Neural progenitor cell (in vitro differentiated cells): Measurements from ENCODE around the gene WNT9A. TPM values are rescaled to one million over a fixed set of nuclear protein-coding genes. Genes with fewer than 3 reads are reported as not detected.
A peak's percentile ranks its signal among the peaks of the same experiment; 100 is the strongest.
"Not testable (repeated sequence)": the region's sequence is repeated elsewhere in the genome, so short reads cannot be mapped to it uniquely, and the experiment has no call there.

Source experiments
- DNase-seq: peaks from one replicate; pipeline ENCODE4 v3.0.0-alpha.2; 2016; ENCODE audit warnings: low spot score
- H2AFZ ChIP-seq: fragments of 200-600 bp; sonication (generic); replicated peaks from 2 replicates; pipeline ENCODE4 v1.6.1; 2016; ENCODE audit warnings: antibody characterized with exemption
- H3F3A ChIP-seq: fragments of 200-600 bp; sonication (generic); 2 replicates; pipeline ENCODE4 v1.6.1; 2016; ENCODE audit warnings: antibody characterized with exemption, low read depth
- H3K27ac ChIP-seq: fragments of 200-600 bp; sonication (generic); 2 replicates; pipeline ENCODE4 v1.5.1; 2016; ENCODE audit warnings: mild to moderate bottlenecking
- H3K27me3 ChIP-seq: fragments of 200-600 bp; sonication (generic); 2 replicates; pipeline ENCODE4 v1.6.1; 2016; ENCODE audit warnings: mild to moderate bottlenecking, moderate library complexity
- H3K36me3 ChIP-seq: fragments of 200-600 bp; sonication (generic); 2 replicates; pipeline ENCODE4 v1.5.1; 2016
- H3K4me1 ChIP-seq: fragments of 200-600 bp; sonication (generic); 2 replicates; pipeline ENCODE4 v1.6.1; 2016; ENCODE audit warnings: mixed run types
- H3K4me2 ChIP-seq: fragments of 200-600 bp; sonication (generic); 2 replicates; pipeline ENCODE4 v1.6.1; 2016
- H3K4me3 ChIP-seq: fragments of 200-600 bp; sonication (generic); 2 replicates; pipeline ENCODE4 v1.5.1; 2016
- H3K79me2 ChIP-seq: fragments of 200-600 bp; sonication (generic); 2 replicates; pipeline ENCODE4 v1.6.1; 2016; ENCODE audit warnings: low read depth
- H3K9ac ChIP-seq: fragments of 200-600 bp; sonication (generic); 2 replicates; pipeline ENCODE4 v1.6.1; 2016
- H3K9me3 ChIP-seq: fragments of 200-600 bp; sonication (generic); 2 replicates; pipeline ENCODE4 v1.5.1; 2016; ENCODE audit warnings: low read depth
- H4K20me1 ChIP-seq: fragments of 200-600 bp; sonication (generic); 2 replicates; pipeline ENCODE4 v1.6.1; 2016; ENCODE audit warnings: low read depth
- H3K27ac Mint-ChIP-seq: 3 replicates; pipeline ENCODE4 v1.8.0; 2021; ENCODE audit warnings: mixed read lengths
- H3K27me3 Mint-ChIP-seq: 2 replicates; pipeline ENCODE4 v1.8.0; 2022; ENCODE audit warnings: low read depth, mild to moderate bottlenecking, inconsistent platforms, moderate library complexity, mixed read lengths; ENCODE audit not compliant: insufficient read depth
- H3K36me3 Mint-ChIP-seq: 3 replicates; pipeline ENCODE4 v1.8.0; 2021; ENCODE audit warnings: mixed read lengths
- H3K4me1 Mint-ChIP-seq: 3 replicates; pipeline ENCODE4 v1.8.0; 2021; ENCODE audit warnings: mixed read lengths
- H3K4me3 Mint-ChIP-seq: 3 replicates; pipeline ENCODE4 v1.8.0; 2021; ENCODE audit warnings: mild to moderate bottlenecking, moderate library complexity, mixed read lengths
- H3K9me3 Mint-ChIP-seq: 3 replicates; pipeline ENCODE4 v1.8.0; 2020; ENCODE audit warnings: mixed read lengths
- EZH2 ChIP-seq: fragments of 200-600 bp; sonication (generic); IDR thresholded peaks from 2 replicates; pipeline ENCODE4 v1.6.1; 2017; ENCODE audit warnings: antibody characterized with exemption, mild to moderate bottlenecking, moderate library complexity
- EZH2phosphoT487 ChIP-seq: fragments of 200-600 bp; sonication (generic); IDR thresholded peaks from 2 replicates; pipeline ENCODE4 v1.6.1; 2017; ENCODE audit warnings: antibody characterized with exemption
- total RNA-seq: library from RNA; depleted of rRNA; stranded (reverse); fragments of >200 nt; gene quantifications from 2 replicates; pipeline ENCODE4 v1.2.3, GENCODE V29; 2015; ENCODE audit warnings: low replicate concordance
- TF ChIP-seq, protein P1 (sequence below): fragments of 200-600 bp; sonication (generic); IDR thresholded peaks from 2 replicates; pipeline ENCODE4 v1.5.1; 2017; ENCODE audit warnings: antibody characterized with exemption, mild to moderate bottlenecking

The WNT9A gene
- total RNA-seq, 1 donor from 2014 or later, result 1.4 TPM

DNA sequence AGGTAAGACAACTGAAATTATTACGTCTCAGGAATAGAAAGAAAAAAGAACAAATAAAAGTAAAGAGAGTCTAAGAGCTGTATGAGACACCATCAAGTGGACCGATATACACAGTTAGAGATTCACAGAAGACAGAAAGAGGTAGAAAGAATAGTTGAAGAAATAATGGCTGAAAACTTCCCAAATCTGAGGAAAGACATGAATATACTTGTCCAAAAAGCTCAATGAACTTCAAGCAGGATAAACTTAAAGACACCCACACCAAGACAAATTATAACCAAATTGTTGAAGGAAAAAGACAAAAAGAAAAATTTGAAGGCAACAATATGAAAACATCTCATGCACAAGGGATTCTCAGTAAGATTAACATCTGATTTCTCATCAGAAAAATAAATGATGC, 39.4 kb upstream of the WNT9A start:
- no peaks in the 10 kb centered on the region for H3K4me1 Mint-ChIP-seq
- Histone ChIP-seq H3K79me2 (no peaks in the 10 kb centered on the region), H3K27me3 (peaks cover 67% of the 10 kb centered on the region), H3K9me3 (peaks cover 5% of the 10 kb centered on the region), H3K4me3 (no peak overlapping the region), H3K4me2 (no peak overlapping the region), H3K27ac (no peak overlapping the region), H3K36me3 (no peaks in the 10 kb centered on the region), H3F3A (no peaks in the 10 kb centered on the region), H2AFZ (no peak overlapping the region), H3K4me1 (no peaks in the 10 kb centered on the region), H3K9ac (no peak overlapping the region), H4K20me1 (no peaks in the 10 kb centered on the region)
- no peaks in the 10 kb centered on the region for H3K36me3 Mint-ChIP-seq
- H3K9me3 Mint-ChIP-seq, result peaks cover 25% of the 10 kb centered on the region
- TF ChIP-seq EZH2phosphoT487, result no peak
- no peak for TF ChIP-seq EZH2
- TF ChIP-seq, protein P1, sequence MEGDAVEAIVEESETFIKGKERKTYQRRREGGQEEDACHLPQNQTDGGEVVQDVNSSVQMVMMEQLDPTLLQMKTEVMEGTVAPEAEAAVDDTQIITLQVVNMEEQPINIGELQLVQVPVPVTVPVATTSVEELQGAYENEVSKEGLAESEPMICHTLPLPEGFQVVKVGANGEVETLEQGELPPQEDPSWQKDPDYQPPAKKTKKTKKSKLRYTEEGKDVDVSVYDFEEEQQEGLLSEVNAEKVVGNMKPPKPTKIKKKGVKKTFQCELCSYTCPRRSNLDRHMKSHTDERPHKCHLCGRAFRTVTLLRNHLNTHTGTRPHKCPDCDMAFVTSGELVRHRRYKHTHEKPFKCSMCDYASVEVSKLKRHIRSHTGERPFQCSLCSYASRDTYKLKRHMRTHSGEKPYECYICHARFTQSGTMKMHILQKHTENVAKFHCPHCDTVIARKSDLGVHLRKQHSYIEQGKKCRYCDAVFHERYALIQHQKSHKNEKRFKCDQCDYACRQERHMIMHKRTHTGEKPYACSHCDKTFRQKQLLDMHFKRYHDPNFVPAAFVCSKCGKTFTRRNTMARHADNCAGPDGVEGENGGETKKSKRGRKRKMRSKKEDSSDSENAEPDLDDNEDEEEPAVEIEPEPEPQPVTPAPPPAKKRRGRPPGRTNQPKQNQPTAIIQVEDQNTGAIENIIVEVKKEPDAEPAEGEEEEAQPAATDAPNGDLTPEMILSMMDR, result no peak
- no peak overlapping the region for H3K4me3 Mint-ChIP-seq
- no peak overlapping the region for H3K27ac Mint-ChIP-seq
- DNase-seq, result no peak
- H3K27me3 Mint-ChIP-seq, result peaks cover 4% of the 10 kb centered on the region

DNA sequence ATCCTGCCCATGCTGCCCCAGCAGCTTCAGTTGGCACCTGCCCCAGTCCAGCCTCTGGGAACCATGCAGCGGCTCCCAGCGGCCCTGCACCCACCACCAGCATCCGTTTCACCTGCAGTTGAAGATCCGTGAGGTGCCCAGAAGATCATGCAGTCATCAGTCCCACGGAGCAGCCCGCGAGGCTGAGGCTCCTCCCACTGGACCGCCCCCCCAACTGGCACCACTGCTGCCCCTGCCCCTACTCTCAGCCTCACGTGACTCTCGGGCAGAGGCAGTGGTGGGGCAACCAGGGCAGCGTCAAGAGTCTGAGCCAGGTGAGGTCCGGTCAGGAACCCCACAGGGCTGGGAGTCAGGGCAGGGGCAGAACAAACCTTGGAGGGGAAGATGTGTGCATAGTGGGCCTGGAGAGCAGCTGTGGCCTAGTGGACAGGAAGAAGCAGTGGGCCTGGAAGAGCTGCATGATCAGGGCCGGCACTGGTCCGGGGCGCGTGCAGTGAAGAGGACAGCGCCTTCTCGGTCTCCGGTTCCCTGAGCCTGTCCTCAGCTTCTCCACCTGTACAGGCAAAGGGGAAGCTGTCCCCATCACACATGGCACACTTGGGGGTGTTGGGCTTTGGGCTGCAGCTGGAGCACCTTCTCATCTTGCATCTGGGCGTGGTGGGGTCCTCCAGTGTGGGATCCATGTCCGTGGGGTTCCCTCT, 28.0 kb upstream of the WNT9A start:
- H3K4me3 Mint-ChIP-seq, H3K4me3 ChIP-seq, H3K4me1 ChIP-seq, H3K27ac ChIP-seq, H2AFZ ChIP-seq, H3K27me3 ChIP-seq, H3F3A ChIP-seq, DNase-seq, H3K9me3 Mint-ChIP-seq, H3K27me3 Mint-ChIP-seq, H4K20me1 ChIP-seq, H3K9me3 ChIP-seq, H3K9ac ChIP-seq, H3K36me3 Mint-ChIP-seq, H3K27ac Mint-ChIP-seq, H3K4me1 Mint-ChIP-seq, H3K4me2 ChIP-seq, H3K36me3 ChIP-seq, H3K79me2 ChIP-seq: not testable (repeated sequence)

DNA sequence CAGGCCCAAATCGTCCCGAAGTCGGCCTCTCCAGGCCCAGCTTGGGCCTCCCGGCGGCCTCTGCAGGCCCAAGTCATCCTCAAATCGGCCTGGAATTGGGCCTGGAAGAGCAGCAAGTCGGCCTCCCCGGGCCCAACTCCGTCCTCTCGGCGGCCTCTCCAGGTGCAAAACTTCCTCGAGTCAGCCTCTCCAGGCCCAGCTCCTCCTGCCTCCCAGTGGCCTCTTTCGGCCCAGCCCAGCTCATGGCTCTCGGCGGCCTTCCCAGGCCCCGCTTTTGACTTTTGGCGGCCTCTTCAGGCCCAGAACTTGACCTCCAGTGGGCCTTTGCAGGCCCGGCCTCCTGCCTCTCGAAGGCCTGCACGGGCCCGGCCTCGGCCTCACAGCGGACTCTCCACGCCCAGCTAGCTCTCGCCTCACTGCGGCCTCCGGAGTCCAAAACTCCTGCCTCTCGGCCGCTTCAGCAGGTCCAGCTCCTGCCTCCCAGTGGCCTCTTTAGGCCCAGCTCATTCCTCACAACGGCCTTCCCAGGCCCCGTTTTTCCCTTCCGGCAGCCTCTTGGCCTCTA, 26.1 kb upstream of the WNT9A start:
- H3K27me3 Mint-ChIP-seq, H3K36me3 ChIP-seq, H3F3A ChIP-seq, H2AFZ ChIP-seq, H3K27me3 ChIP-seq, H3K4me3 ChIP-seq, H3K9me3 Mint-ChIP-seq, H3K4me1 Mint-ChIP-seq, H3K9me3 ChIP-seq, H3K4me2 ChIP-seq, H3K27ac ChIP-seq, H3K9ac ChIP-seq, H3K36me3 Mint-ChIP-seq, H3K79me2 ChIP-seq, H3K4me1 ChIP-seq, H3K27ac Mint-ChIP-seq, H3K4me3 Mint-ChIP-seq, DNase-seq, H4K20me1 ChIP-seq: not testable (repeated sequence)

DNA sequence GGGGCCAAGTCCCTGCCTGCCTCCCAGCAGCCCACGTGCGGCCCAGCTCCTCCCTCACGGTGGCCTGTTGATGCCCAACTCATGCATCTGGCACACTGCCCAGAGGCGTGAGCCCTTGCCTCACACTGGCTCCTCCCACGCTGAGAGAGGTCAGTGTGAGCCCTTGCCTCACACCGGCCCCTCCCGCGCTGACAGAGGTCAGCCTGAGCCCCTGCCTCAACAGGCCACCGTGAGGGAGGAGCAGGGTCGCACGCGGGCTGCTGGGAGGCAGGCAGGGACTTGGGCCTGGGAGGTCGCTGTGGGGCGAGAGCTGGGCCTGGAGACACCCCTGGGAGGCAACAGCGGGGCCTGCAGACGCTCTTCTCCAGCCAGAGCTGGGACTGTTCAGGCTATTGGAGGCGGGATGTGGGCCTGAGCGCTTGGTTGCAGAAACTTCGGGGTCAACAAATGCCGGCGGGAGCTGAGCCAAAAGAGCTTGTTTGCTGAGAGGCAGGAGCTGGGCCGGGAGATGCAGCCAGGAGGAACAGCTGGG, 25.2 kb upstream of the WNT9A start:
- not testable (repeated sequence) for H3K36me3 ChIP-seq, DNase-seq, H3K27me3 Mint-ChIP-seq, H3K9me3 ChIP-seq, H2AFZ ChIP-seq, H3K27me3 ChIP-seq, H3K9ac ChIP-seq, H3K27ac Mint-ChIP-seq, H3K9me3 Mint-ChIP-seq, H3K4me2 ChIP-seq, H4K20me1 ChIP-seq, H3K4me3 Mint-ChIP-seq, H3K79me2 ChIP-seq, H3K4me1 Mint-ChIP-seq, H3K36me3 Mint-ChIP-seq, H3K4me1 ChIP-seq, H3K27ac ChIP-seq, H3K4me3 ChIP-seq, H3F3A ChIP-seq

DNA sequence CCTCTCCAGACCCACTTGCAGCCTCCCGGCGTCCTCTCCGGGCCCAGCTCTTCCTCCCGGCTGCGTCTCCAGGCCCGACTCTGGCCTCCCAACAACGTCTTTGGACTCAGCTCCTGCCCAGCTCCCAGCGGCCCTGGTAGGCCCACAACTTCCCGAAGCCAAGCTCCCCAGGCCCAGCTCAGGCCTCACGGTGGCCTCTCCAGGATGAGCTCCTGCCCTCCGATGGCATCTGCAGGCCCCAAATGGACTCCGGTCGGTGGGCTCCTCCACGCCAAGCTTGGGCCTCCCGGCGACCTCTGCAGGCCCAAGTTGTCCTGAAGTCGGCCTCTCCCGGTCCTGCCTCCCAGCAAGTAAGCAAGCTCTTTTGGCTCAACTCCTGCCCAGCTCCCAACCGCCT, 24.5 kb upstream of the WNT9A start:
- not testable (repeated sequence) for H3K4me3 ChIP-seq, H3K27ac ChIP-seq, H3K27me3 Mint-ChIP-seq, DNase-seq, H4K20me1 ChIP-seq, H3K4me1 ChIP-seq, H3F3A ChIP-seq, H3K9ac ChIP-seq, H3K36me3 ChIP-seq, H3K27ac Mint-ChIP-seq, H3K4me2 ChIP-seq, H3K27me3 ChIP-seq, H3K9me3 ChIP-seq, H3K4me1 Mint-ChIP-seq, H2AFZ ChIP-seq, H3K79me2 ChIP-seq, H3K36me3 Mint-ChIP-seq, H3K4me3 Mint-ChIP-seq, H3K9me3 Mint-ChIP-seq

DNA sequence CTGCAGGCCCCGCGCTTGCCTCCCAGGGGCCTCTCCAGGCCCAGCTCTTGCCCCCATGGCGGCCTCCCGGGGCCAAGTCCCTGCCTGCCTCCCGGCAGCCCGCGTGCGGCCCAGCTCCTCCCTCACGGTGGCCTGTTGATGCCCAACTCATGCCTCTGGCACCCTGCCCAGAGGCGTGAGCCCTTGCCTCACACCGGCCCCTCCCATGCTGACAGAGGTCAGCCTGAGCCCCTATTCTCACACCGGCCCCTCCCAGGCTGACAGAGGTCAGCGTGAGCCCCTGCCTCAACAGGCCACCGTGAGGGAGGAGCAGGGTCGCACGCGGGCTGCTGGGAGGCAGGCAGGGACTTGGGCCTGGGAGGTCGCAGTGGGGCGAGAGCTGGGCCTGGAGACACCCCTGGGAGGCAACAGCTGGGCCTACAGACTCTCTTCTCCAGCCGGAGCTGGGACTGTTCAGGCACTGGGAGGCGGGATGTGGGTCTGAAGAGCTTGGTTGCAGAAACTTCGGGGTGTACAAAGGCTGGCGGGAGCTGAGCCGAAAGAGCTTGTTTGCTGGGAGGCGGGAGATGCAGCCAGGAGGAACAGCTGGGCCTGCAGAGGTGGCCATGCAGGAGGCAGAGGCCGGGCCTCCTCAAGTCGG, 24.0 kb upstream of the WNT9A start:
- not testable (repeated sequence) for H3F3A ChIP-seq, DNase-seq, H3K4me3 Mint-ChIP-seq, H3K9me3 ChIP-seq, H3K9ac ChIP-seq, H3K79me2 ChIP-seq, H3K4me1 Mint-ChIP-seq, H3K36me3 Mint-ChIP-seq, H3K4me2 ChIP-seq, H3K27me3 ChIP-seq, H3K27ac ChIP-seq, H3K27me3 Mint-ChIP-seq, H3K4me1 ChIP-seq, H3K36me3 ChIP-seq, H3K4me3 ChIP-seq, H3K9me3 Mint-ChIP-seq, H4K20me1 ChIP-seq, H2AFZ ChIP-seq
- H3K27ac Mint-ChIP-seq, result peak overlapping the region; percentile 82

DNA sequence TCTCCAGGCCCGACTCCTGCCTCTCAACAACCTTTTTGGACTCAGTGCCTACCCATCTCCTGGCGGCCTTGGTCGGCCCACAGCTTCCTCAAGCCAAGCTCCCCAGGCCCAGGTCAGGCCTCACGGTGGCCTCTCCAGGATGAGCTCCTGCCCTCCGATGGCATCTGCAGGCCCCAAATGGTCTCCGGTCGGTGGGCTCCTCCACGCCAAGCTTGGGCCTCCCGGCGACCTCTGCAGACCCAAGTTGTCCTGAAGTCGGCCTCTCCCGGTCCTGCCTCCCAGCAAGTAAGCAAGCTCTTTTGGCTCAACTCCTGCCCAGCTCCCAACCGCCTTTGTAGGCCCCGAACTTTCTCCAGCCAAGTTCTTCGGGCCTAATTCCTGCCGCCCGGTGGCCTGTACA, 23.5 kb upstream of the WNT9A start:
- not testable (repeated sequence) for H3K4me1 Mint-ChIP-seq, H3K27ac ChIP-seq, H3K79me2 ChIP-seq, H3K27ac Mint-ChIP-seq, H3K9me3 ChIP-seq, H3K27me3 ChIP-seq, H3K4me1 ChIP-seq, H3K9ac ChIP-seq, H3K27me3 Mint-ChIP-seq, H3K4me3 Mint-ChIP-seq, H3K4me3 ChIP-seq, H3K9me3 Mint-ChIP-seq, DNase-seq, H3K4me2 ChIP-seq, H3F3A ChIP-seq, H3K36me3 ChIP-seq, H4K20me1 ChIP-seq, H2AFZ ChIP-seq, H3K36me3 Mint-ChIP-seq
